ENCODE results near the gene NFIA.

NFIA gene

GRCh38 chr1:61082311-61083012, at the start of gene NFIA:
NFIA (plus strand) TSS chr1:61082561.
- DNase-seq (ENCODE audit: low spot score), result peak; percentile 61

GRCh38 chr1:61035880-61036279, 46.5 kb upstream of the NFIA start:
- DNase-seq (ENCODE audit: low spot score), result no peak

- no peak for DNase-seq (ENCODE audit: low spot score)
Measured at GRCh38 chr1:61042466-61043009, 39.8 kb upstream of the NFIA start.

- peak; percentile 77 for DNase-seq (ENCODE audit: low spot score)
Measured at GRCh38 chr1:61043010-61043820, 39.1 kb upstream of the NFIA start.

- no peak for DNase-seq (ENCODE audit: low spot score)
Measured at GRCh38 chr1:61046434-61046833, 35.9 kb upstream of the NFIA start.

DNA sequence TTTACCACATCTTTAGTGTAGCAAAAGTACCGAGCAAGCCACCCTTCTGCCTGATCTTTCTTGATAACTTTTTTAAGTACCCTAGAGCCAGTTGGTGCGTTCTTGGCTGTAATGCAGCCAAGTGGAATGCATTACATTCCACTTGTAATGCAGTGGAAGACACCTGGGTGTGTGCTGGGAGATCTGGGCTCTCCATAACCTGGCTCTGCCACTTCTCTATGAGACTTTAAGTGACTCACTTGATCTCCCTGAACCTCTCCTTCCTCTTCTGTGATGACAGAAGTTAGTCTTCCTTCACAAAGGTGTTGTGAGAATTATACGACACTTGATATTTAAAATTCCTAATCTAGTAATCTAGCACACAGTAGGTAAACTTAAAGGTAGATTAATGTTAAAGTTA, 35.3 kb upstream of the NFIA start:
- no peak for DNase-seq (ENCODE audit: low spot score)

DNA sequence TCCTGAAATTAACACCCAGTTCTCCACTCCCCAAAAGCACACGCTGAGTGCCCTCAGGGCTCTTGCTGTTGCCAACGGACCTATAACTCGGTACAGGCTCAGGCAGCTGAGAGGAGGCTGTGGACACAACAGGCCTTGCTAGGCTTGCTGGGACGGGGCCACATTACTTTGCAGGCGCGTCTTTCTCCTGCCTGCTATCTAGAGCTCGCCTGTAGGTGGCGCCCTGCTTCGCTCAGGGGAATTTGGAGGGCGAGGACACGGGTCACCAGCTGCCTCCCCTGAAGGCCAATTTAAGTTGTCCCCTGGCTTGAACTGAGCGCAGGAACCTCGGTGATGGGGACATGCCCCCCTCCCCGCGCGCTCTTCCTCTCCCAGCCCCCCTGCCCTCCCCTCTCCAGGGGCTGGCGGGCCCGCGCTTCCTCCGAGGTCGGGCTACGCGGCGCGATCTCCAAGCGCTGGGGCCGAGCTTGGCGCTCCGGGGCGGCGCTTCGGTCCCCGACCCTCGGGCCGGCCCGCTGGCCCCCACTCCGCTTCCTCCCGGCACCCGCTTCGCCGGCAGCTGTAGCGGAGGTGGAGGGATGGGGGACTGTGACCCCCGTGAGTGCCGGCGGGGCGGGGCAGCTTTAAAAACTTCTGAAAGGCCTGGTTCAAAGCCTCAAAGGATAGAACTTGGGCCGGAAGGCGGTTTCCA, 32.4 kb upstream of the NFIA start:
- peak; percentile 88 for DNase-seq (ENCODE audit: low spot score)

- peak; percentile 42 for DNase-seq (ENCODE audit: low spot score)
Measured at GRCh38 chr1:61050541-61051442, 31.6 kb upstream of the NFIA start.

DNA sequence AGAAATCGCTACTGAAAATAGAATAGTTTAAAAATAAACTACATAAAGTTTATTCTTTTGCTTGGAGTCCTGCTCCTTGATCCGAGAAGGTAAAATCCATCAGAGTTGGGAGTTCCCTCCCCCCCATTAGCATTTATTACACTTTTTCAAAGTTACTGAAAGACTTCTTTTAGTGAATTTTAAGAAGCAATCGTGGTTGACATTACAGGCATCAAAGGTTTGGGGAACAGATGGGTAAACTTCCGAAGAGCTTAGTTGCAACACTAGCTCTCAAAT, 31.0 kb upstream of the NFIA start:
- no peak for DNase-seq (ENCODE audit: low spot score)

DNA sequence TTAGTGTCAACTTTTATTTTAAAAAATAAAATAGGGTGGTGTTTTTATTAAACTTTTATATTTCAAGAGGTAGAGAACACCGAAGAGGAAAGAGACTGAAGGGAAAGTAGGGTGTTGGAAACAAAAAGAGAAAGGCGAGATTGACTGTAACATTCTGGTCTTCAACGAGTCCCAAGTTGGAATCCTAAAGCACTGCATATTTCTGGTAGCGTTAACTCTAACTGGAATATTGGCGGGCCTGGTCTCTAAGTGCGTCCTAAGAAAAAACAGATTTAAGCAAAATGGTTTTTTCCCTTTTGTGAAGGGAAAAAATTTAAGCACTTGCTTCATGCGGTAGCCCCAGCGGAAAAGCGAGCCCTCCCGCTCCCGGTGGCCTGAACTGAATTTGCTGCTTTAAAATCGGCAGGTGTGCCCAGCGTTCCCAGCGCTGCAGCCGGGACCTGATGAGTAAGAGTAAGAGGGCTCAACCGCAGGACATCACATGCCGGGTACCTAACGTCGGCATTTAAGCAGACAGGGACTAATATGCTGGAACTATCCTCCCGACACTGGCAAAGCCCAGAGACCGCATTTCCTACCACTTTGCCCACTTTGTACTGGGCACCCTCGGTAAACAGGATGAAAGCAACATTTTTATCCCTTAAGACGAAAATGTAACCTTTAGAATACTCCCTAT, 30.5 kb upstream of the NFIA start:
- no peak for DNase-seq (ENCODE audit: low spot score)

DNA sequence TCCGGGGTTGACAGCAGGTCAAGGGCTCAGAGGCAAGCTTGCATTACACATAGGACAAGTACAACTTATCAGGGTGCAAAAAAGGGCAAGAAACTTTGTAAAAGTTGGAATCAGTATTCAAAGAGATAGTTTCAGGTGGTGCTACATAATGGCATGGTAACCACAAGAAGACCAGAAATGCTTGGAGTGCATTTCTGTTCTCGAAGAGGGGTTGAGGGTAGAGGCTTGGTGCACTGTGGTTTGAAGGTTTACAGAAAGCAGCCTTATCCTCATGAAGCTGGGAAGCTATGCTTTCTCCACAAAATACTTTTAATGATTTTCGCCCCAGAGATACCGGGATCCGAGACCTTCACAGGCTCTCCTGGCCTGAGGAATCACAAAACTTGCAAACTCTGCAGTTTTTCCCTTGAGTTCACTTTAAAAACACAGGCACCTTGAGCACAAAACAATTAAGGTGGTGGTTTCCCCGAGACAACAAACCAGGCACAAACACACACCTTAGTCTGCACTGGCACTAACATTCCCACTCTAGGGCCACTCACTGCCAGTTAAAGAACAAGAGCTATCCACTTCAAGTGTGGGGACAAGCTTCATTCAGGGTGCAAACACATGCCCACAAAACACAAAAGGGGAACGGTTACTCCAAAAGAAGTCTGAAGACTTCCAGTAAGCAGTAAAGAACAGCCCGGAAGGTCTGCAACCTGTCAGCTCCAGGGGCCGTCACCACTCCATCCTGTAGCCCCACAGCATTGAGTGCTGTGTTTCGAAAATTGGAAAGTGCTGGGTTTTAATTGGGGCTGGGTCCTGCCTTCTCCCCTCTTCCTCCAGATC, 29.8 kb upstream of the NFIA start:
- DNase-seq (ENCODE audit: low spot score), result no peak

GRCh38 chr1:61053226-61053711, 29.1 kb upstream of the NFIA start:
- DNase-seq (ENCODE audit: low spot score), result no peak

DNA sequence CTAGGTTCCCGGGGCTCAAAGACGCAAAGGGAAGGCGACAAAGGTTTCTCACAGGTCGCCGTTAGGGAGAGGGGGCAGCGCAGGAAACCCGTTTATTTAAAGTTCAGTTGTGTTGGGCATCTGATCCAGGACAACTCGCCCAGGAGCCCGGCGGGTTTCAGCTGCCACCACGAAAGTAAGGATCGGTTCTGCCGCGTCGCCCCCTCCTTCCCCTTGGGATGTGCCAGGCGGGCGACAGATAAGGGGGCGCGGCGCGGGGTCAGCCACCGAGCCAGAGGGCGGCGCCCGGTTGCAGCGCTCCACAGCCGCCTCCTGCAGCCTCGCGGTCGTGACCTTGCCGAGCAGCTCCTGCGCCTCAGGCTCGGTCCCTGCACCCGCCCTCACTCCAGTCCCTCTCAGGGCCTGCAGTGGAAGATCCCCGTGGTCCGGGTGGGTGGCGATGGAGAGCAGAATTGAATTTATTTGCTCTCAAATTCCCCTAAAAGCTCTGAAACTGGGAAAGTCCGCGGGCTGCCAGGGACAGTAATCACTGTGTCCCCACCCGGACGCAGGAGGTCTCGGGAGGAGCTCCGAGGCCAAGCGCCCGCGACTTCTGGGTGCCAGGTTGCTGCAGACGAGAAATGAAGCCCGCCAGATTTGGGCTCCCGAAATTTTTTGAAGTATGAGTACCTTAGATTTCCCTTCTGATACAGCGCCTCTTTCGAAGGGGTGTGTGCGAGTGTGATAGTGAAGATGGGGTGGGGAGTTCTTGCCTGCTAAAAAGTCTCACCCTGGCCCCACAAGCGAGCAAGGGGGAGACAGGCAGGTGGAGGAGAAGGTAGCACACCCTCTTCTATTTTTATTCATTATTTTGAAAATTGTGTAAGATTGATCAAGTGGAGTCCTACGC, 28.4 kb upstream of the NFIA start:
- DNase-seq (ENCODE audit: low spot score), result no peak

GRCh38 chr1:61054601-61054993, 27.8 kb upstream of the NFIA start:
- no peak for DNase-seq (ENCODE audit: low spot score)

DNA sequence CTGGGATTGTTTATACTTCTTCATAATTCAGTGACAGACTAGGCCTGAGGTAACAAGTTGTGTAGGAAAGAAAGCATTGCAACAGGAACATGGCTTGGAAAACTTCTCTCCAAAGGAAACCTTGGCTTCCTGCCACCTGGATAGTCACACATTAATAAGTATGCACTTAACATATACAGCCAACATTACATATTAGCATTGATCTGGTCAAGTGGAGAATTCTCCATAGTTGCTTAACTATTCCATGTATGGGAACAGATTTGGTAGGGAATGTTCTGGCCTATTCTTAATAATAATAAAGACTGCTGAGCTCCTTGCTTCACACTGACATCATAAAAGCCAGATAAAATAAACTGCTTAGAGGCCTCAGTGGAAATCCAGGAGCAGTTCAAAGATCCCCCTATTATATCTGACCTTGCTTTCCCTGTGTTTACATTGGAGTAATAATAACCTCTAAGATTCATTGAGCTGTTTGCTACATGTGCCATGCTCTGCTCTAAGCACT, 27.2 kb upstream of the NFIA start:
- peak; percentile 33 for DNase-seq (ENCODE audit: low spot score)

- no peak for DNase-seq (ENCODE audit: low spot score)
Measured at GRCh38 chr1:61056196-61056572, 26.2 kb upstream of the NFIA start.

- peak; percentile 30 for DNase-seq (ENCODE audit: low spot score)
Measured at GRCh38 chr1:61056573-61057439, 25.6 kb upstream of the NFIA start.

Measured in kidney tubule cell (primary cell).